ENCODE data around the gene ZNRF4.

DNA sequence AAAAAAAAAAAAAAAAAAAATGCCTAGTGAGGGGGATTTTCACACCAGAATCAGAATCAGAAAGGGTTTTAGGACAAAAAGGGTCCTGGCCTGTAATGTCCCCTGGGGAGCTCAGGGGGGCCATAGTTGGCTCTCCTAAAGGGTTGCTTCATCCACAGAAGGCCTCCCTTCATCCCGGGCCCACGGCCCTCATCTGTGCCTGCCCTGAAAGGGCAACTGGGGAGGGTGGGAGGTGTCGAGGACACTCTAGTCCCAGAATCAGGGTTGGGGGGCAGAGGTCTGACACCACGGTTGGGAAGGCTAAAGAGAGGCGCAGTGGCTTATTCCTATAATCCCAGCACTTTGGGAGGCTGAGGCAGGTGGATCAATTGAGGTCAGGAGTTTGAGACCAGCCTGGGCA, 22.5 kb upstream of the ZNRF4 start:
- TF ChIP-seq POLR2AphosphoS5 (IDR thresholded peaks at IDR 0.05; ENCODE audit: low read depth), result no peak
- TF ChIP-seq, protein P1, sequence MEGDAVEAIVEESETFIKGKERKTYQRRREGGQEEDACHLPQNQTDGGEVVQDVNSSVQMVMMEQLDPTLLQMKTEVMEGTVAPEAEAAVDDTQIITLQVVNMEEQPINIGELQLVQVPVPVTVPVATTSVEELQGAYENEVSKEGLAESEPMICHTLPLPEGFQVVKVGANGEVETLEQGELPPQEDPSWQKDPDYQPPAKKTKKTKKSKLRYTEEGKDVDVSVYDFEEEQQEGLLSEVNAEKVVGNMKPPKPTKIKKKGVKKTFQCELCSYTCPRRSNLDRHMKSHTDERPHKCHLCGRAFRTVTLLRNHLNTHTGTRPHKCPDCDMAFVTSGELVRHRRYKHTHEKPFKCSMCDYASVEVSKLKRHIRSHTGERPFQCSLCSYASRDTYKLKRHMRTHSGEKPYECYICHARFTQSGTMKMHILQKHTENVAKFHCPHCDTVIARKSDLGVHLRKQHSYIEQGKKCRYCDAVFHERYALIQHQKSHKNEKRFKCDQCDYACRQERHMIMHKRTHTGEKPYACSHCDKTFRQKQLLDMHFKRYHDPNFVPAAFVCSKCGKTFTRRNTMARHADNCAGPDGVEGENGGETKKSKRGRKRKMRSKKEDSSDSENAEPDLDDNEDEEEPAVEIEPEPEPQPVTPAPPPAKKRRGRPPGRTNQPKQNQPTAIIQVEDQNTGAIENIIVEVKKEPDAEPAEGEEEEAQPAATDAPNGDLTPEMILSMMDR (conservative IDR thresholded peaks at IDR 0.05; ENCODE audit: low read depth in 2 of 2), result no peak
- no peak for TF ChIP-seq EZH2 (IDR thresholded peaks at IDR 0.05; ENCODE audit: low read depth, unreplicated experiment)
